ENCODE data around the gene KIAA1958.

KIAA1958 gene

DNA sequence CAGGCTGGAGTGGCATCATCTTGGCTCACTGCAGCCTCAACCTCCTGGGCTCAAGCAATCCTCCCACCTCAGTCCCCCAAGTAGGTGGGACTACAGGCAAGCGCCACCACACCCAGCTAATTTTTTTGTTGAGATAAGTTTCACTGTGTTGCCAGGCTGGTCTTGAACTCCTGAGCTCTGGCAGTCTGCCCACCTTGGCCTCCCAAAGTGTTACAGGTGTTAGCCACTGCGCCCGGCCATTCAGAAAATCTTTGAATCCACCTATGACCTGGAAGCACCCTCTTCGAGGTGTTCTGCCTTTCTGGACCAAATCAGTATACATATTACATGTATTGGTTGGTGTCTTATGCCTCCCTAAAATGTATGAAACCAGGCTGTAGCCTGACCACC lies 61.4 kb downstream of the KIAA1958 start:
- no peak for DNase-seq (ENCODE audit: extremely low spot score)
- TF ChIP-seq FOXA1 (IDR thresholded peaks at IDR 0.05) (no peak), ZNF384 (IDR thresholded peaks at IDR 0.05) (no peak), FOXM1 (IDR thresholded peaks at IDR 0.05; ENCODE audit: borderline replicate concordance) (no peak), SUZ12 (IDR thresholded peaks at IDR 0.05) (no peak), ARNT (IDR thresholded peaks at IDR 0.05) (no peak), TARDBP (IDR thresholded peaks at IDR 0.05) (no peak), NFRKB (IDR thresholded peaks at IDR 0.05) (no peak), SP1 (IDR thresholded peaks at IDR 0.05) (no peak), HDGF (IDR thresholded peaks at IDR 0.05; ENCODE audit: borderline replicate concordance) (no peak), L3MBTL2 (conservative IDR thresholded peaks at IDR 0.05) (no peak), FOXK2 (IDR thresholded peaks at IDR 0.05) (no peak), ELF4 (IDR thresholded peaks at IDR 0.05) (no peak), CTBP1 (IDR thresholded peaks at IDR 0.05; ENCODE audit: borderline replicate concordance) (no peak), LEF1 (IDR thresholded peaks at IDR 0.05; ENCODE audit: borderline replicate concordance) (no peak), BHLHE40 (IDR thresholded peaks at IDR 0.05; ENCODE audit: borderline replicate concordance) (no peak)
- TF ChIP-seq, protein P1, sequence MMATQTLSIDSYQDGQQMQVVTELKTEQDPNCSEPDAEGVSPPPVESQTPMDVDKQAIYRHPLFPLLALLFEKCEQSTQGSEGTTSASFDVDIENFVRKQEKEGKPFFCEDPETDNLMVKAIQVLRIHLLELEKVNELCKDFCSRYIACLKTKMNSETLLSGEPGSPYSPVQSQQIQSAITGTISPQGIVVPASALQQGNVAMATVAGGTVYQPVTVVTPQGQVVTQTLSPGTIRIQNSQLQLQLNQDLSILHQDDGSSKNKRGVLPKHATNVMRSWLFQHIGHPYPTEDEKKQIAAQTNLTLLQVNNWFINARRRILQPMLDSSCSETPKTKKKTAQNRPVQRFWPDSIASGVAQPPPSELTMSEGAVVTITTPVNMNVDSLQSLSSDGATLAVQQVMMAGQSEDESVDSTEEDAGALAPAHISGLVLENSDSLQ (IDR thresholded peaks at IDR 0.05) = no peak
- POLR2A ChIA-PET = no interaction called here
- CTCF ChIA-PET = no interaction called here

DNA sequence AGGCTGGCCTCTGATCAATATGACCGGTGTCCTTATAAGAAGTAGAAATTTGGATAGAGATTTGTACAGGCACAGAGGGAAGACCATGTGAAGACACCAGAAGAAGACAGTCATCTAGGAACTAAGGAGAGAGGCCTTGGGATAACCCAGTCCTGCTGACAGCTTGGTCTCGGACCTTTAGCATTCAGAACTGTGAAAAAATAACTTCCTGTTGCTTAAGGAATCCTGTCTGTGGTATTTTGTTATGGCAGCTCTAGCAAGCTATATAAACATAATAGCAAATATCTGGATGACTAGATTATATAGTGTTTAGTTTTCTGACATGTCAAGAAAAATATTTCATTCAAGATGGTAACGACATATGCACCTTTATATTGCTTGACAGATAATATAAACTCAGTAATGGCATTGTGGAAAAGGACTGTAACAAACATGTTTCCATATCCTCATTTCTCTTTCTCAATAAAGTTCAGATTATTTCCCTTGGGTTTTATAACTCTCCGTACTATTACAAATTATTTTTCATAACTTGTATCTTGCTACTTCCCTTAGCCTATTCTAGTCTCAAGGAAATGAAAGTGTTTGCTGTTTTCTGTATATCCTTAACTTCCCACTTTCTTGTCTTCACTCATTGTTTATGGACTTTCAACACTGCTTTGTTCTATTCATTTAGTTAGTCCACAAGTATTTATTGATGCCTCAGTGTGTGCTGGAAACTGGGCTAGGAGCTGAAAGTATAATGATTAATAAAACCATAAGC lies 62.4 kb downstream of the KIAA1958 start:
- TF ChIP-seq FOXK2 (IDR thresholded peaks at IDR 0.05) = no peak
- DNase-seq (ENCODE audit: extremely low spot score) = no peak
- CTCF ChIA-PET = interaction anchor here (0.5 kb wide), 1 partner anchor 115 kb away, joined by 4 read pairs; no protein-coding TSS in a partner anchor
- POLR2A ChIA-PET = interaction anchor here (1.1 kb wide), 1 partner anchor 63 kb away, joined by 3 read pairs; the partner anchor contains the start of gene KIAA1958

DNA sequence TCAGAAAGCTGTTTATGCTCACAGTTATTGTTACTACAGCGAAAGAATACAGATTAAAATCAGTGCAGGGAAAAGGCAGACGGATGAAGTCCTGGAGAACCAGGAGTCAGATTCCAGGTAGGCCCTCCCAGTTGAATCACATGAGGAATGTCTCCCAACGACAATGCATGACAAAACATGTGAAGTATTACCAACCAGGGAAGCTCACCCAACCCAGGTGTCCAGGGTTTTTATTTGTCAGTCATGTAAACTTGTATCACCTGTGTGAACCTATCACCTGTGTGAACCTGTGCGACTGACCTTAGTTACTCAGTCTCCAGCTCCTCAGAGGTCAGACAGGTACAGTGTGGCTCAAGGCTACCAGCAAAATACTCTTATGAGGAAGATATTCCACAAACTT lies 63.9 kb downstream of the KIAA1958 start:
- DNase-seq (ENCODE audit: extremely low spot score) = no peak
- ChIA-PET POLR2A (no interaction called here), CTCF (no interaction called here)
- TF ChIP-seq CTBP1 (IDR thresholded peaks at IDR 0.05; ENCODE audit: borderline replicate concordance) (no peak), HDGF (IDR thresholded peaks at IDR 0.05; ENCODE audit: borderline replicate concordance) (no peak), ZNF384 (IDR thresholded peaks at IDR 0.05) (no peak), TARDBP (IDR thresholded peaks at IDR 0.05) (no peak), SP1 (IDR thresholded peaks at IDR 0.05) (no peak), FOXK2 (IDR thresholded peaks at IDR 0.05) (no peak), SUZ12 (IDR thresholded peaks at IDR 0.05) (no peak), BHLHE40 (IDR thresholded peaks at IDR 0.05; ENCODE audit: borderline replicate concordance) (no peak), ARNT (IDR thresholded peaks at IDR 0.05) (no peak), ELF4 (IDR thresholded peaks at IDR 0.05) (no peak), FOXM1 (IDR thresholded peaks at IDR 0.05; ENCODE audit: borderline replicate concordance) (no peak), LEF1 (IDR thresholded peaks at IDR 0.05; ENCODE audit: borderline replicate concordance) (no peak), FOXA1 (IDR thresholded peaks at IDR 0.05) (no peak), L3MBTL2 (conservative IDR thresholded peaks at IDR 0.05) (no peak), NFRKB (IDR thresholded peaks at IDR 0.05) (no peak)
- TF ChIP-seq, protein P1 (IDR thresholded peaks at IDR 0.05) = no peak

DNA sequence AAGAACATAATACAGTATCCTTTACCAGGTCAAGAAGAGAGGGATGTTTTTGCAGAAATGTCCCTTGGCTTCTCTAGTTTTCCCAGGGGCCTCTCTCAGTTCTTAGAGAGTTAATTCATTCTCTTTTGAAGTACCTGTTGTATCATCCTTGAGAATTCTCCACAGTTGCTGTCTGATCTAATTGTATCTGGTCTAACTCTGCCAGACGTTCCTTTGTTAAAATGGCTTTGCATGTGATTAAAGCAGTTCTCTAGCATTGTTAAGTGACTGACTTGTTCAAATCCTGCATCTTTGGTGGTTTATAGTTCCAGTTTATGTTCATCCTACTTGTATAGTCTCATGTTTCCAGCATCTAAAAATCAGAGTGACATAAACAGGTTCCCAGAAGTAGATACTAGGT lies 65.0 kb downstream of the KIAA1958 start:
- ChIA-PET POLR2A (no interaction called here), CTCF (no interaction called here)
- DNase-seq (ENCODE audit: extremely low spot score) = no peak
- TF ChIP-seq ELF4 (IDR thresholded peaks at IDR 0.05) = no peak
- TF ChIP-seq L3MBTL2 (conservative IDR thresholded peaks at IDR 0.05) = no peak
- TF ChIP-seq NFRKB (IDR thresholded peaks at IDR 0.05) = no peak
- no peak for TF ChIP-seq FOXA1 (IDR thresholded peaks at IDR 0.05)
- TF ChIP-seq, protein P1 (IDR thresholded peaks at IDR 0.05) = no peak
- TF ChIP-seq CTBP1 (IDR thresholded peaks at IDR 0.05; ENCODE audit: borderline replicate concordance) = no peak
- no peak for TF ChIP-seq SP1 (IDR thresholded peaks at IDR 0.05)
- TF ChIP-seq ARNT (IDR thresholded peaks at IDR 0.05) = no peak
- no peak for TF ChIP-seq SUZ12 (IDR thresholded peaks at IDR 0.05)
- TF ChIP-seq ZNF384 (IDR thresholded peaks at IDR 0.05) = no peak
- TF ChIP-seq FOXK2 (IDR thresholded peaks at IDR 0.05) = no peak
- no peak for TF ChIP-seq TARDBP (IDR thresholded peaks at IDR 0.05)
- no peak for TF ChIP-seq HDGF (IDR thresholded peaks at IDR 0.05; ENCODE audit: borderline replicate concordance)
- no peak for TF ChIP-seq LEF1 (IDR thresholded peaks at IDR 0.05; ENCODE audit: borderline replicate concordance)
- no peak for TF ChIP-seq FOXM1 (IDR thresholded peaks at IDR 0.05; ENCODE audit: borderline replicate concordance)
- TF ChIP-seq BHLHE40 (IDR thresholded peaks at IDR 0.05; ENCODE audit: borderline replicate concordance) = no peak

DNA sequence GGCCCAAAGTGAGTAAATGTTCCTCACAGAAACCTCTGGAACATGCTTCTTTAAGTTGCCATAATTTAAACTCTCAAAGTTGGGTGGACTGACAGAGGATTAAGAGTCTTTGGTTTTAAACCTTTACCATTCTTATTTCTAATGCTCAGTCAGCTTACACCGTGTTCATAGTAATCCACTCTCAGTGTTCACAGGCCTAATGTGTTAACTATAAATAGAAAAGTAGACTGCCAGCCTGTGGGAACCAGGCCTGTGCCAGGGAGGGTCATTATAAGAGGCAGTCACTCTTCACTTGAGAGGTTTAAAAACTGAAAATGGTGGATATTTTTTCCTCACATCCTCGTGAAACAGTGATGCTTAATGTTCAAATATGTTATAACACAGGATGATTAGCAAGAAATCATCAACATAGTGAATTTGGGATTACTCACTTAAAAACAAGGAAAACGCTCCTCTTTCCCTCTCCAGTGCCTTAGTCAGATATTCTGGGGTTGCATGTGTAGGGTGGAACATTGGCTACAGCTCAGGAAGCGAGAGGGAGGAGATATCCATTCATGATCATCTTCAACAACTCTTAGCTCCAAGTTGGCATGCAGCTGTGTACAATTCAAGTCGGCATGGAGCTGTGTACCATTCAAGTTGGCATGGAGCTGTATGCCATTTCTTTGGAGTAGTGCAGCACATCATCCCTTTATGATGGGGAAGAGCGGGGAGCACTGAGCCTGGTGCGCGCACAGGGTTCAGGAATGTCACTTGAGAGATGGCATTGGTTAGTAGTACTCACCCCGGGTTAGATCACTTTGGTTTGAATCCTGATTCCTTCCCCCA lies 65.8 kb downstream of the KIAA1958 start:
- TF ChIP-seq, protein P1 (IDR thresholded peaks at IDR 0.05) = no peak

More for the DNA sequence above, 65.8 kb downstream of the KIAA1958 start:
- CTCF ChIA-PET = no interaction called here
- POLR2A ChIA-PET = no interaction called here
- no peak for DNase-seq (ENCODE audit: extremely low spot score)
